HG02623 (cell line): Measurements from ENCODE around the gene RBKS.

Experiments used
- ATAC-seq: cut with Tn5 transposase; IDR thresholded peaks from one replicate; pipeline ENCODE4 v1.9.1; 2021; ENCODE audit warnings: moderate library complexity; ENCODE audit not compliant: unreplicated experiment

The RBKS gene

GRCh38 chr2:27803046-27803445 lies 87.1 kb downstream of the RBKS start:
- ATAC-seq: no peak

GRCh38 chr2:27802547-27802946 lies 87.6 kb downstream of the RBKS start:
- ATAC-seq: no peak

- no peak for ATAC-seq
These were observed 89.3 kb downstream of the RBKS start for GRCh38 chr2:27800856-27801255.

- ATAC-seq: no peak
These were observed 90.6 kb downstream of the RBKS start for GRCh38 chr2:27799646-27800010.

- no peak for ATAC-seq
These were observed 91.1 kb downstream of the RBKS start for GRCh38 chr2:27798948-27799645.

- ATAC-seq: no peak
These were observed 91.7 kb downstream of the RBKS start for GRCh38 chr2:27798486-27798885.

- ATAC-seq: no peak
These were observed 92.3 kb downstream of the RBKS start for GRCh38 chr2:27797841-27798240.

GRCh38 chr2:27796791-27797765 lies 93.1 kb downstream of the RBKS start:
- ATAC-seq: no peak

- ATAC-seq: no peak
These were observed 94.3 kb downstream of the RBKS start for GRCh38 chr2:27795868-27796277.

GRCh38 chr2:27795093-27795834 lies 94.9 kb downstream of the RBKS start:
- no peak for ATAC-seq

- no peak for ATAC-seq
These were observed 97.4 kb downstream of the RBKS start for GRCh38 chr2:27792759-27793158.

- ATAC-seq: no peak
These were observed 99.4 kb downstream of the RBKS start for GRCh38 chr2:27790796-27791195.

- no peak for ATAC-seq
These were observed 107.5 kb downstream of the RBKS start for GRCh38 chr2:27782701-27783100.

GRCh38 chr2:27781496-27781895 lies 108.7 kb downstream of the RBKS start:
- ATAC-seq: no peak

GRCh38 chr2:27779417-27780055 lies 110.7 kb downstream of the RBKS start:
- ATAC-seq: no peak

- no peak for ATAC-seq
These were observed 113.5 kb downstream of the RBKS start for GRCh38 chr2:27776696-27777095.

GRCh38 chr2:27776097-27776496 lies 114.1 kb downstream of the RBKS start:
- ATAC-seq: no peak

- ATAC-seq: no peak
These were observed 116.2 kb downstream of the RBKS start for GRCh38 chr2:27773959-27774358.

- no peak for ATAC-seq
These were observed 117.4 kb downstream of the RBKS start for GRCh38 chr2:27772804-27773203.

- peak; percentile 94 for ATAC-seq
These were observed 118.4 kb downstream of the RBKS start, which contains the start of gene MRPL33 for GRCh38 chr2:27771548-27772335. Gene MRPL33, plus strand, starts transcription at chr2:27771719. Its CDS starts 59 bp downstream, at chr2:27771778.
